Neural cell (in vitro differentiated cells): ENCODE measurements around the gene USP10.

Source experiments
- CTCF ChIP-seq: fragments of 450-650 bp; IDR thresholded peaks from 2 replicates; pipeline ENCODE4 v1.5.1; 2014; ENCODE audit warnings: antibody characterized with exemption, mild to moderate bottlenecking, moderate library complexity; ENCODE audit not compliant: poor library complexity, severe bottlenecking
- EP300 ChIP-seq: fragments of 450-650 bp; conservative IDR thresholded peaks from 2 replicates; pipeline ENCODE4 v1.6.1; 2014; ENCODE audit warnings: antibody characterized with exemption, mild to moderate bottlenecking, moderate library complexity; ENCODE audit not compliant: poor library complexity, severe bottlenecking
- EZH2 ChIP-seq: fragments of 200-600, 300-800 bp; shearing (Covaris generic), sonication (generic); IDR thresholded peaks from 2 replicates; pipeline ENCODE4 v1.6.1; 2014; ENCODE audit warnings: antibody characterized with exemption, low read length, borderline replicate concordance, mild to moderate bottlenecking; ENCODE audit not compliant: insufficient read depth, poor library complexity, severe bottlenecking
- MXI1 ChIP-seq: fragments of 450-650 bp; conservative IDR thresholded peaks from 2 replicates; pipeline ENCODE4 v1.6.1; 2014; ENCODE audit warnings: antibody characterized with exemption, mild to moderate bottlenecking; ENCODE audit not compliant: poor library complexity, severe bottlenecking
- POLR2AphosphoS5 ChIP-seq: IDR thresholded peaks from 2 replicates; pipeline ENCODE4 v1.6.1; 2012
- RAD21 ChIP-seq: fragments of 450-650 bp; conservative IDR thresholded peaks from 2 replicates; pipeline ENCODE4 v1.6.1; 2014; ENCODE audit warnings: antibody characterized with exemption, mild to moderate bottlenecking, moderate library complexity
- REST ChIP-seq: IDR thresholded peaks from 2 replicates; pipeline ENCODE4 v1.6.1; 2012; ENCODE audit warnings: borderline replicate concordance
- TAF1 ChIP-seq: IDR thresholded peaks from 2 replicates; pipeline ENCODE4 v1.6.1; 2012; ENCODE audit warnings: low read depth

DNA sequence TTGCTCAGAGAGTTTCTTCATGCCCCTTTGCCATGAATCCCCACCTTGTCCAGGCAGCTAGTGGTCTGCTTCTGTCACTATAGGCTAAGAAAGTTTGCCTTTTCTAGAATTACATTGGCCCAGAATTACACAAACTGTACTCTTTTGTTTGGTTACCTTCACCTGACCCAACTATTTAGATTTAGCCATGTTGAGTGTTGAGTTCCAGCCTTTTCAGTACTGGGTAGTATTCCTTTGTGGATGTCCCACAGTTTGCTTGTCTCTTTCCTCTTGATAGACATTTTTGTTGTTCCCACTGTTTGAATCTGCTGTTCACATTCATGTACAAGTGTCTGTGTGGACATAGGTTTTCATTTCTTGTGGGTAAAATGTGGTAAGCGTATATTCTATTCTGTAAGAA lies 22.3 kb downstream of the USP10 start:
- TF ChIP-seq CTCF (no peak), EP300 (no peak), EZH2 (no peak), MXI1 (no peak), REST (no peak), POLR2AphosphoS5 (no peak), RAD21 (no peak), TAF1 (no peak)
